Activated naive CD4-positive, alpha-beta T cell treated with anti-CD3 and anti-CD28 coated beads, Interleukin-2, amount 50 U/mL, for 72 hours (primary cell): ENCODE results near the gene JCHAIN. TPM values are rescaled to one million over a fixed set of nuclear protein-coding genes. Genes with fewer than 3 reads are reported as not detected.
"Not testable (repeated sequence)": the region's sequence is repeated elsewhere in the genome, so short reads cannot be mapped to it uniquely, and the experiment has no call there.

ENCODE experiments used
- ATAC-seq, 2 donors: fragments of 150-1000 bp; cut with Tn5 transposase; 2 replicates each; pipeline ENCODE4 v1.10.0; 2021; ENCODE audit warnings: mild to moderate bottlenecking in 2 of 2, moderate library complexity in 2 of 2
- DNase-seq, 2 donors: peaks; one replicate each; pipeline ENCODE4 v3.0.0; 2021 to 2022; ENCODE audit warnings: low spot score in 2 of 2
- H3K27ac Mint-ChIP-seq, 2 donors: one replicate each; pipeline ENCODE4 v1.8.0; 2022; ENCODE audit warnings: mild to moderate bottlenecking in 2 of 2, mixed read lengths in 2 of 2
- H3K36me3 Mint-ChIP-seq, 2 donors: one replicate each; pipeline ENCODE4 v1.8.0; 2022; ENCODE audit warnings: mixed read lengths in 2 of 2
- H3K9me3 Mint-ChIP-seq, 2 donors: one replicate each; pipeline ENCODE4 v1.8.0; 2022; ENCODE audit warnings: mixed read lengths in 2 of 2
- total RNA-seq, 2 donors: library from RNA; stranded (reverse); gene quantifications; one replicate each; pipeline ENCODE4 v1.2.3, GENCODE V29; 2022

JCHAIN gene
- total RNA-seq = under 1 TPM in 1 of 2 donors, not detected in 1; 0.68 TPM

- no peak for DNase-seq
- no peak for ATAC-seq
- Mint-ChIP-seq H3K9me3 (no peaks in the 10 kb centered on the region), H3K27ac (no peak within 1 kb of the TSS), H3K36me3 (no peaks in the 10 kb centered on the region)
Measured at GRCh38 chr4:70666369-70666768, at the start of gene JCHAIN. JCHAIN (minus strand) TSS chr4:70666508; CDS start chr4:70666490, 18 bp downstream.

- DNase-seq (no peak), ATAC-seq (no peak)
- no peak overlapping the region for H3K27ac Mint-ChIP-seq
- H3K36me3 Mint-ChIP-seq = no peaks in the 10 kb centered on the region
- no peaks in the 10 kb centered on the region for H3K9me3 Mint-ChIP-seq
Measured at GRCh38 chr4:70715097-70715496, 48.8 kb upstream of the JCHAIN start.

GRCh38 chr4:70714079-70714887 lies 48.0 kb upstream of the JCHAIN start:
- DNase-seq (no peak), ATAC-seq (peak in 1 of 2 donors; percentile 32)
- no peaks in the 10 kb centered on the region for H3K9me3 Mint-ChIP-seq
- H3K27ac Mint-ChIP-seq = no peak overlapping the region
- no peaks in the 10 kb centered on the region for H3K36me3 Mint-ChIP-seq

GRCh38 chr4:70713453-70714078 lies 47.3 kb upstream of the JCHAIN start:
- Mint-ChIP-seq H3K9me3 (no peaks in the 10 kb centered on the region), H3K36me3 (no peaks in the 10 kb centered on the region), H3K27ac (no peak overlapping the region)
- DNase-seq = no peak
- peak in 1 of 2 donors; percentile 10 for ATAC-seq

GRCh38 chr4:70712604-70713452 lies 46.5 kb upstream of the JCHAIN start:
- ATAC-seq = no peak
- Mint-ChIP-seq H3K27ac (no peak overlapping the region), H3K36me3 (no peaks in the 10 kb centered on the region), H3K9me3 (no peaks in the 10 kb centered on the region)
- no peak for DNase-seq

GRCh38 chr4:70712150-70712549 lies 45.8 kb upstream of the JCHAIN start:
- H3K27ac Mint-ChIP-seq = no peak overlapping the region
- no peak for DNase-seq
- H3K36me3 Mint-ChIP-seq = no peaks in the 10 kb centered on the region
- no peak for ATAC-seq
- H3K9me3 Mint-ChIP-seq = no peaks in the 10 kb centered on the region

- no peak overlapping the region for H3K27ac Mint-ChIP-seq
- DNase-seq = no peak
- no peak for ATAC-seq
Measured at GRCh38 chr4:70711599-70711998, 45.3 kb upstream of the JCHAIN start.

GRCh38 chr4:70709611-70710205 lies 43.4 kb upstream of the JCHAIN start:
- H3K27ac Mint-ChIP-seq = no peak overlapping the region
- no peak for DNase-seq
- no peak for ATAC-seq
- H3K9me3 Mint-ChIP-seq = no peaks in the 10 kb centered on the region
- peaks cover 0 to 5% of the 10 kb centered on the region in 2 donors for H3K36me3 Mint-ChIP-seq

More at GRCh38 chr4:70711599-70711998, 45.3 kb upstream of the JCHAIN start:
- no peaks in the 10 kb centered on the region for H3K9me3 Mint-ChIP-seq
- no peaks in the 10 kb centered on the region for H3K36me3 Mint-ChIP-seq

- no peak for ATAC-seq
Measured at GRCh38 chr4:70706516-70706915, 40.2 kb upstream of the JCHAIN start.

GRCh38 chr4:70706044-70706461 lies 39.7 kb upstream of the JCHAIN start:
- Mint-ChIP-seq H3K27ac (peak overlapping the region; percentile 88 to 93), H3K9me3 (no peaks in the 10 kb centered on the region), H3K36me3 (peaks cover 0 to 5% of the 10 kb centered on the region in 2 donors)
- DNase-seq = no peak
- no peak for ATAC-seq

More at GRCh38 chr4:70706516-70706915, 40.2 kb upstream of the JCHAIN start:
- DNase-seq = no peak
- Mint-ChIP-seq H3K36me3 (peaks cover 0 to 5% of the 10 kb centered on the region in 2 donors), H3K27ac (peak overlapping the region; percentile 88 to 93), H3K9me3 (no peaks in the 10 kb centered on the region)

GRCh38 chr4:70705183-70706043 lies 39.1 kb upstream of the JCHAIN start:
- H3K36me3 Mint-ChIP-seq = peaks cover 0 to 5% of the 10 kb centered on the region in 2 donors
- ATAC-seq (peak; percentile 69 to 75), DNase-seq (peak; percentile 74 to 76)
- H3K9me3 Mint-ChIP-seq = no peaks in the 10 kb centered on the region
- peak overlapping the region; percentile 88 to 93 for H3K27ac Mint-ChIP-seq

GRCh38 chr4:70704931-70705182 lies 38.5 kb upstream of the JCHAIN start:
- ATAC-seq (no peak), DNase-seq (peak in 1 of 2 donors; percentile 68)
- Mint-ChIP-seq H3K9me3 (no peaks in the 10 kb centered on the region), H3K27ac (peak overlapping the region in 1 of 2 donors; percentile 80), H3K36me3 (peaks cover 0 to 5% of the 10 kb centered on the region in 2 donors)

- Mint-ChIP-seq H3K9me3 (no peaks in the 10 kb centered on the region), H3K27ac (peak overlapping the region; percentile 80 to 85), H3K36me3 (peaks cover 0 to 5% of the 10 kb centered on the region in 2 donors)
- ATAC-seq (peak; percentile 58 to 66), DNase-seq (peak; percentile 47 to 66)
Measured at GRCh38 chr4:70704215-70704930, 38.1 kb upstream of the JCHAIN start.

GRCh38 chr4:70703619-70704214 lies 37.4 kb upstream of the JCHAIN start:
- Mint-ChIP-seq H3K9me3 (no peaks in the 10 kb centered on the region), H3K27ac (peak overlapping the region; percentile 36 to 80), H3K36me3 (peaks cover 0 to 5% of the 10 kb centered on the region in 2 donors)
- DNase-seq = no peak
- ATAC-seq = no peak

- not testable (repeated sequence) for H3K27ac Mint-ChIP-seq, H3K36me3 Mint-ChIP-seq, ATAC-seq, H3K9me3 Mint-ChIP-seq, DNase-seq
Measured at GRCh38 chr4:70702592-70702991, 36.3 kb upstream of the JCHAIN start.
